Stimulated activated CD4-positive, alpha-beta T cell treated with anti-CD3 and anti-CD28 coated beads, Interleukin-1b, Interleukin-23, amount 100 ng/mL, for 1 hour (primary cell): ENCODE results near the gene SCARB1.

Experiments used
- DNase-seq, 2 donors: peaks; one replicate each; pipeline ENCODE4 v3.0.0-alpha.2; 2020; ENCODE audit warnings: low read depth in 2 of 2

Gene SCARB1

GRCh38 chr12:124730455-124730932, 133.2 kb downstream of the SCARB1 start:
- DNase-seq = no peak

GRCh38 chr12:124727922-124728321, 135.7 kb downstream of the SCARB1 start:
- DNase-seq = no peak

GRCh38 chr12:124727264-124727800, 136.3 kb downstream of the SCARB1 start:
- no peak for DNase-seq
